Stimulated activated CD4-positive, alpha-beta T cell treated with anti-CD3 and anti-CD28 coated beads, Interleukin-12 subunit alpha, Interleukin-12 subunit beta, amount 100 ng/mL, for 48 hours (primary cell): ENCODE results near the gene TNIK.

Experiments used
- DNase-seq, 3 donors: peaks; one replicate each; pipeline ENCODE4 v3.0.0-alpha.2; 2020; ENCODE audit warnings: low read depth in 2 of 3, low spot score in 1 of 3

Gene TNIK

GRCh38 chr3:171366043-171366442 lies 94.2 kb downstream of the TNIK start:
- DNase-seq = no peak

GRCh38 chr3:171365489-171365888 lies 94.7 kb downstream of the TNIK start:
- no peak for DNase-seq

DNA sequence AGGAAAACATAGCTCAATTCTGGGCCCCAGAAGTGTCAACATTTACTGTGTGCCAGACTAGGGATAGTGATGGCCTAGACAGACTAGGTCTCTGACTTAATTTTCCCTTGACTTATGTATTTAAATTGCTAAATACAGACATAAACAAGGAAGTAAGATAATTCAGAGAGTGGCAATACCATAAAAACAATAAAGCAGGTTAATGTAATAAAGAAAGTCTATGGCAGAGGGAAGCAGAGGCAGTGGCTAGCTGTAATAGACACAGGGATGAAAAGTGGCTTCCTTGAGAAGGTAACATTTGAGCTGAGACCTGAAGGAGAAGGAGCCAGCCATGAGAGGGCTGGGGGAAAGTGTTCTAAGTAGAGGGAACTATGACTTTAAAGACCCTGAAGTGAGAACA lies 95.7 kb downstream of the TNIK start:
- DNase-seq = no peak

DNA sequence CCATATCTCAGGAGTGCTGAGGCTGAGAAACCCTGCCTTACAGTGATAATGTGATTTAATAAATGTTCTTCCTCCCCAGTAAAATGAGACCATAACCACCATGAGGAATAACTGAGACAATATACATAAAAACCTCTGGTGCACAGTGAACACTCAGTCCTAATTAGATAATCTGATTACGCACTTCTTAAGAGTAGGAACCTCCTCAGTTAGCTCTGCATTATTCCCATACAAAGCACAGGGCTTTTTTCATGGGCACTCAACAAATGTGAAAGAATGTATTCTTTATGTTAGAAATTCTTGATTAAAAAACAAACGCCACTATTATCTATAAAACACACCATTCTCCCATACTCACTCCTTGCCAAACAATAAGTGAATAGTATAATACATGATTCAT lies 97.0 kb downstream of the TNIK start:
- no peak for DNase-seq

- DNase-seq = no peak
Observed at GRCh38 chr3:171362575-171362974, 97.6 kb downstream of the TNIK start.

DNA sequence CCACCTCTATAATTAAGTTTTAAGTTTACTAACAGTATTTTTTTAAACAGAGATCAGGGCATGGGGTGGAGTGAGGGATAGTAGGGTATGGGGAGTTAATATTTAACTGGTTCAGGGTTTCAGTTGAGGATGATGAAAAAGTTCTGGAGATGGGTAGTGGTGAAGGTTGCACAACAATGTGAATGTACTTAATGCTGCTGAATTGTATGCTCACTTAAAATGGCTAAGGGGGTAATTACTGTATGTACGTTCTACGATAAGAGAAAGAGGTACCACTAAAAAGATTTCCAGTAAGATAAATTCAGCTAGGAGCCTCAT lies 101.4 kb downstream of the TNIK start:
- DNase-seq = no peak

DNA sequence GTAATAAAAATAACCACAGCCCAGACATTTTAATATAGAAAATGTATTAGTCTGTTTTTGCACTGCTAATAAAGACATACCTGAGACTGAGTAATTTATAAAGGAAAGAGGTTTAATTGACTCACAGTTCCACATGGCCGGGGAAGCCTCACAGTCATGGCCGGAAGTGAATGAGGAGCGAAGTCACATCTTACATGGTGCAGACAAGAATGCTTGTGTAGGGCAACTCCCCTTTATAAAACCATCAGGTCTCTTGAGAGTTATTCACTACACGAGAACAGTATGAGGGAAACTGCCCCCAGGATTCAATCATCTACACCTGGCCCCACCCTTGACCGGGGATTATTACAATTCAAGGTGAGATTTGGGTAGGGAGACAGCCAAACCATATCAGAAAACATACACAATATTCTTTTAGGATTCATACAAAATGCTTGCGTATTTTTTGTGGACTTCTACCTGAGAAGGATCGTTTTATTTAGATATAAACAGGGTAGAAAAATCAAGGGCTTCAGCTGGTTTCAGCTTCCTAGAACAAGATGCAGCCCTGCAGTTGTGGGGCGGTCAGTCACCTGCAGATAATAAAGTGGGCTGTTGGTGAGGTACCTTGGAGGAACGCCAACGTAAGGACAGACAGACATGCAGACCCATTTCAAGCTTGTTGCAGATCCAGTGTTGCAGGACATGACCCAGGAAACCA lies 101.9 kb downstream of the TNIK start:
- no peak for DNase-seq

GRCh38 chr3:171357721-171358120 lies 102.5 kb downstream of the TNIK start:
- no peak for DNase-seq

- DNase-seq = no peak
Observed at GRCh38 chr3:171356251-171356650, 104.0 kb downstream of the TNIK start.

GRCh38 chr3:171354706-171355582 lies 105.3 kb downstream of the TNIK start:
- DNase-seq = no peak

GRCh38 chr3:171354049-171354705 lies 106.0 kb downstream of the TNIK start:
- DNase-seq = no peak

GRCh38 chr3:171353423-171353822 lies 106.8 kb downstream of the TNIK start:
- DNase-seq = no peak

GRCh38 chr3:171352387-171352935 lies 107.7 kb downstream of the TNIK start:
- DNase-seq = no peak

GRCh38 chr3:171351676-171352075 lies 108.5 kb downstream of the TNIK start:
- DNase-seq = no peak

DNA sequence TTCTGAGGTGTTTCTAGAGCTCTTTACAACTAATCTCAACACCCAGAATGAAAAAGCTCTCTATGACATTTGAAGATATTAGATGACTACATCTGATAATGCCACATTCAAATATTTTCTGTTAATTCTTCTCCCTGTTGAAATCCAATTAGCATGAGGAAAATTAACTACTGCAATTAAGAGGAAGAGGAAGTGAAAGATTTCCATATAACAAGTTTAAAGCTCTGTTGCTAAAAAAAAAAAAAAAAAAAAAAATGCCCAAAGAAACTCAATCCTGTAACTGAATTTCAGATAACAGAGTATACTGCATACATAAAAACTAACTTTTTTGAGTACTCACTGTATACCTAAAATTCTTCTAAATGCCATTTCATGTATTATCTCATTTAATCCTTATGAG lies 109.8 kb downstream of the TNIK start:
- no peak for DNase-seq

DNA sequence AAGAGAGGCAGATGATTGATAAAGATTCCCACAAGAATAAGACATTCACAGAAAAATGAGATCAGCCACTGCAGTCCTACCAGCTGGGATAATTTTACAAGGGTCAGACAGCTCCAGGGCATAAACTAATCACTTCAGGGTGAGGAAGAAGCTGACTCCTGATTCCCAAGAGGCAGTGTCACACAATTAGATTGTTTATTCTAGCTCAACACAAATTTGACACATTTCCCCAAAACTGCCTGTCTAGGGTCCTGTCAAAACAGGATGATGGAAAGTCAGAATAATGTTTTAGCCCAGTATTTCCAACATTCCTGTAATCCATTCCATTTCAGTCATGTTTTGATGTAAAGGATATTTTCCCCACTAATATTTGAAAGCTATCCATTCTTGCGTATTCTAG lies 110.8 kb downstream of the TNIK start:
- no peak for DNase-seq

- DNase-seq = no peak
Observed at GRCh38 chr3:171348121-171348520, 112.1 kb downstream of the TNIK start.

DNA sequence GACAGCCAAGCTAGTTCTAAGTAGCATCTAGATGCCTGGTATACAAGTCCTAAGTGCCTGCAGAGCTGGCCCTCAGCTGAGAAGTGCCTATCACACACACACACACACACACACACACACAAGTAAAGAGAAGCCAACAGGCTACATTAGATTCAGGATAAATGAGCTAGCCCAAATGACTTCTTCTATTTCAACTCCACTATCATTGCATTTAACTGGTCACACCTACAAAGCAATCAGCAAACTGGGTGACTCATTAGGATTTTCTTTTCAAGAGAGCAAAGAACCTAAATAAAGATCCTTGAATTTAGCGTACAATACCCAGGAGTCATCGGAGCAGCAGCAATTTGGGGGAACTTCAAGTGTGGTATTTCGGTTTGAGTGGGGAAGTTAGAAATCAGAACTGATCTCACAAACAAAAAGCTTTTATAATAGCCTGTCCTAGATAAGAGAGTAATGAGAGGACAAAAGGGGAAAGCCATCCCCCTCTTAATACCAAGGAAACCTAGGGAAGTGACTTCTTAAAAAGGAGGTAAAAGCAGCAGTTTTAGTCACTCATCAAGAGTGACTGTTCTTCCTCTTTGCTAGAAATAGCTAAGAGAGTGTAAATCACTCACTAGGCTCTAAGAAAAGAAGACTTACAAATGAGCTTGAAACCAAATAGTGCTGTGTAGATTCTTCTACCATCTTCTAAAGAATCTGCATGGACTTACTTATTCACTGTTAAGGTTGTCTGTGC lies 112.7 kb downstream of the TNIK start:
- no peak for DNase-seq

GRCh38 chr3:171346582-171347300 lies 113.5 kb downstream of the TNIK start:
- no peak for DNase-seq

DNA sequence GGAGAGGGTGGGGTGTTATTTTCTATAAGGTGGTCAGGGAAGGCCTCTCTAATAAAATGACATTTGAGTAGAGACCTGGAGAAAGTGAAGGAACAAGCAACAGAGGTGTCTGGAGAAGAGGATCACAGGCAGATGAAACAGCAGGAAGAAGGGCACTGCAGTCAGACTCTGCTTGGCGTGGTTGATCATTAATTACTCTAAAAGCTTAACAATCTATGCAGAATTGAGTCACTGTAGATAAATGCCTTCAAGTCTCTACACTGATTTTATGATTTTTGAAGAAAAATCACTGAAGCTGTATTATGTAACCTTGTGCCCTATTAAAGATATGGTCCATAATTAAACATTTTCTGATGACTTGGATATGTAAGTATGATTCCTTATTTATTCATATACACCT lies 114.2 kb downstream of the TNIK start:
- no peak for DNase-seq
